Testis (tissue), 2 donors: ENCODE measurements around the gene MKNK1.

Source experiments
- POLR2A ChIP-seq: fragments of 450-650 bp; IDR thresholded peaks from one replicate; pipeline ENCODE4 v1.6.1; 2017; ENCODE audit warnings: antibody characterized with exemption, mild to moderate bottlenecking, moderate library complexity
- TF ChIP-seq, protein P1 (sequence below), 3 experiments: fragments of 450-650 bp in 2 of 3; fragments of 200-600 bp in 1 of 3; sonication (generic) in 1 of 3; IDR thresholded peaks; one replicate each; pipeline ENCODE4 v1.5.1; 2016 to 2019; ENCODE audit warnings: antibody characterized with exemption in 3 of 3, mild to moderate bottlenecking in 2 of 3, moderate library complexity in 1 of 3

DNA sequence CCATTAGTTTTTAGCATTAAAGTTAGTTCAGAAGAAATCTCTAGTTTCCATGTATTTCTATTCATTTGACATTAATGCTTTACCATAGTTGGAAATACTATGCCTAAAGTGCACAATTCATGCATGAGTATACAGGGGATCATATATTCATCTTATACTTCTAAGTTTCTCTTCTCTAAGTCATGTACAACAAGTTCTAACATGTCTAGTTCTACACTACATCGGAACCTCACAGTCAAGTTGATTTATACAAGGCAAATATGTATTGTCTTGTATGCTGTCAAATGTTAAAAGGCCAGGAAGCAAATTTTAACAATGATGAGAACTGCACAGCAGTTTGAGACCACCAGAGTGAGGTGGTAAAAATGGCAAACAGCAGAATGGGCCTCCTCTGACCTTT is 35.5 kb upstream of the MKNK1 start:
- TF ChIP-seq POLR2A: no peak
- TF ChIP-seq, protein P1, sequence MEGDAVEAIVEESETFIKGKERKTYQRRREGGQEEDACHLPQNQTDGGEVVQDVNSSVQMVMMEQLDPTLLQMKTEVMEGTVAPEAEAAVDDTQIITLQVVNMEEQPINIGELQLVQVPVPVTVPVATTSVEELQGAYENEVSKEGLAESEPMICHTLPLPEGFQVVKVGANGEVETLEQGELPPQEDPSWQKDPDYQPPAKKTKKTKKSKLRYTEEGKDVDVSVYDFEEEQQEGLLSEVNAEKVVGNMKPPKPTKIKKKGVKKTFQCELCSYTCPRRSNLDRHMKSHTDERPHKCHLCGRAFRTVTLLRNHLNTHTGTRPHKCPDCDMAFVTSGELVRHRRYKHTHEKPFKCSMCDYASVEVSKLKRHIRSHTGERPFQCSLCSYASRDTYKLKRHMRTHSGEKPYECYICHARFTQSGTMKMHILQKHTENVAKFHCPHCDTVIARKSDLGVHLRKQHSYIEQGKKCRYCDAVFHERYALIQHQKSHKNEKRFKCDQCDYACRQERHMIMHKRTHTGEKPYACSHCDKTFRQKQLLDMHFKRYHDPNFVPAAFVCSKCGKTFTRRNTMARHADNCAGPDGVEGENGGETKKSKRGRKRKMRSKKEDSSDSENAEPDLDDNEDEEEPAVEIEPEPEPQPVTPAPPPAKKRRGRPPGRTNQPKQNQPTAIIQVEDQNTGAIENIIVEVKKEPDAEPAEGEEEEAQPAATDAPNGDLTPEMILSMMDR (IDR thresholded peaks at IDR 0.05): no peak
